H1 (cell line): ENCODE measurements around the gene FBXL5. TPM values are rescaled to one million over a fixed set of nuclear protein-coding genes. Genes with fewer than 3 reads are reported as not detected.

Experiments
- CTCF ChIA-PET: fragments of 300-600 bp; sonication (Branson Sonifier 250); formaldehyde crosslinking; loops from one replicate; lab custom pipeline; 2021; ENCODE audit not compliant: partially characterized antibody; lab: Charles Lee
- POLR2A ChIA-PET: fragments of 300-600 bp; sonication (Branson Sonifier 250); formaldehyde crosslinking; loops from one replicate; lab custom pipeline; 2021; ENCODE audit warnings: inconsistent platforms; ENCODE audit not compliant: partially characterized antibody; lab: Charles Lee
- DNase-seq, 2 experiments: peaks; one replicate each; pipeline versions ENCODE4 v3.0.0 to v3.0.0-alpha.2; 2010 to 2022; ENCODE audit warnings: low spot score in 2 of 2, low read depth in 1 of 2, mixed read lengths in 1 of 2
- FAIRE-seq: peaks from 2 replicates; lab custom pipeline; 2011; peaks lifted over from hg19 to GRCh38; lab: Jason Lieb, UNC
- H2AFZ ChIP-seq: 2 replicates; pipeline ENCODE4 v1.8.1; 2012; ENCODE audit warnings: low read length, inconsistent platforms
- H2AK5ac ChIP-seq: 2 replicates; pipeline ENCODE4 v1.6.1; 2013; ENCODE audit warnings: low read depth, low read length
- H2BK120ac ChIP-seq: replicated peaks from 2 replicates; pipeline ENCODE3; 2013; ENCODE audit warnings: low read depth, low read length, inconsistent platforms
- H2BK12ac ChIP-seq: 2 replicates; pipeline ENCODE4 v1.6.1; 2013; ENCODE audit warnings: low read depth, low read length
- H2BK15ac ChIP-seq: 2 replicates; pipeline ENCODE4 v1.6.1; 2013; ENCODE audit warnings: low read length
- H2BK20ac ChIP-seq: 2 replicates; pipeline ENCODE4 v1.6.1; 2013; ENCODE audit warnings: low read length
- H2BK5ac ChIP-seq: 2 replicates; pipeline ENCODE4 v1.6.1; 2013; ENCODE audit warnings: low read depth, low read length
- H3K14ac ChIP-seq: 2 replicates; pipeline ENCODE4 v1.6.1; 2013; ENCODE audit warnings: inconsistent platforms; ENCODE audit not compliant: insufficient read length
- H3K18ac ChIP-seq: 2 replicates; pipeline ENCODE4 v1.6.1; 2013; ENCODE audit warnings: low read length; ENCODE audit errors: extremely low read depth
- H3K23ac ChIP-seq: 2 replicates; pipeline ENCODE4 v1.6.1; 2013; ENCODE audit warnings: inconsistent platforms; ENCODE audit not compliant: insufficient read length
- H3K23me2 ChIP-seq: 2 replicates; pipeline ENCODE4 v1.6.1; 2013; ENCODE audit warnings: low read depth, low read length
- H3K27ac ChIP-seq: 2 replicates; pipeline ENCODE4 v1.6.1; 2011; ENCODE audit warnings: low read depth, low read length, inconsistent platforms
- H3K27me3 ChIP-seq, 4 experiments: replicated peaks in 1 of 4; 1 replicate in 1 of 4; 2 replicates in 3 of 4; pipeline versions ENCODE4 v1.6.1 to v1.8.1; 2011 to 2013; ENCODE audit warnings: low read length in 3 of 4, mild to moderate bottlenecking in 3 of 4, inconsistent platforms in 2 of 4, mixed read lengths in 2 of 4, moderate library complexity in 1 of 4; ENCODE audit not compliant: control insufficient read depth in 3 of 4, insufficient read depth in 3 of 4; ENCODE audit errors: extremely low read depth in 1 of 4
- H3K36me3 ChIP-seq, 4 experiments: 2 replicates each; pipeline versions ENCODE4 v1.6.1 to v1.8.1; 2011 to 2013; ENCODE audit warnings: mild to moderate bottlenecking in 4 of 4, low read length in 3 of 4, moderate library complexity in 2 of 4, control low read depth in 1 of 4, inconsistent platforms in 1 of 4; ENCODE audit not compliant: insufficient read depth in 4 of 4, control insufficient read depth in 2 of 4
- H3K4ac ChIP-seq: replicated peaks from 2 replicates; pipeline ENCODE3; 2013; ENCODE audit warnings: low read length, low read depth, mixed read lengths, inconsistent platforms; ENCODE audit not compliant: insufficient read length
- H3K4me1 ChIP-seq, 4 experiments: replicated peaks in 1 of 4; 1 replicate in 1 of 4; 2 replicates in 3 of 4; pipeline versions ENCODE4 v1.6.1 to v1.8.1; 2011 to 2013; ENCODE audit warnings: low read length in 3 of 4, inconsistent platforms in 2 of 4, mixed read lengths in 1 of 4; ENCODE audit not compliant: insufficient read depth in 4 of 4, control insufficient read depth in 3 of 4
- H3K4me2 ChIP-seq, 2 experiments: 2 replicates each; pipeline versions ENCODE4 v1.6.1 to v1.8.1; 2011 to 2013; ENCODE audit warnings: low read depth in 2 of 2, low read length in 2 of 2, control low read depth in 1 of 2, inconsistent platforms in 1 of 2, mild to moderate bottlenecking in 1 of 2; ENCODE audit not compliant: insufficient read depth in 1 of 2
- H3K4me3 ChIP-seq, 4 experiments: fragments of 200-600, 300-600 bp in 1 of 4; sonication (generic), shearing (Covaris generic), sonication (Bioruptor Twin) in 1 of 4; 2 replicates each; pipeline versions ENCODE4 v1.5.1 to v1.8.1; 2011 to 2016; ENCODE audit warnings: low read length in 4 of 4, low read depth in 3 of 4, control low read depth in 2 of 4, inconsistent platforms in 2 of 4, mild to moderate bottlenecking in 2 of 4, mixed read lengths in 1 of 4, moderate library complexity in 1 of 4; ENCODE audit not compliant: insufficient read depth in 2 of 4; ENCODE audit errors: extremely low read depth in 1 of 4
- H3K56ac ChIP-seq: replicated peaks from 2 replicates; pipeline ENCODE3; 2013; ENCODE audit warnings: low read depth, mild to moderate bottlenecking, mixed read lengths, low read length, inconsistent platforms; ENCODE audit not compliant: insufficient read length
- H3K79me1 ChIP-seq: 2 replicates; pipeline ENCODE4 v1.6.1; 2013; ENCODE audit warnings: low read depth, low read length, control low read depth
- H3K79me2 ChIP-seq, 2 experiments: 2 replicates each; pipeline versions ENCODE4 v1.6.1 to v1.8.1; 2012 to 2013; ENCODE audit warnings: low read length in 2 of 2, mild to moderate bottlenecking in 2 of 2, inconsistent platforms in 1 of 2; ENCODE audit not compliant: insufficient read depth in 2 of 2, control insufficient read depth in 1 of 2
- H3K9ac ChIP-seq, 4 experiments: replicated peaks in 1 of 4; 1 replicate in 1 of 4; 2 replicates in 3 of 4; pipeline versions ENCODE4 v1.6.1 to v1.8.1; 2011 to 2013; ENCODE audit warnings: low read depth in 3 of 4, low read length in 3 of 4, control low read depth in 2 of 4, mild to moderate bottlenecking in 2 of 4, moderate library complexity in 2 of 4, inconsistent platforms in 1 of 4; ENCODE audit errors: extremely low read depth in 1 of 4
- H3K9me3 ChIP-seq, 2 experiments: 2 replicates each; pipeline versions ENCODE4 v1.6.1 to v1.8.1; 2012 to 2013; ENCODE audit warnings: mild to moderate bottlenecking in 2 of 2, moderate library complexity in 2 of 2, control low read depth in 1 of 2, inconsistent platforms in 1 of 2, low read depth in 1 of 2, low read length in 1 of 2, mixed read lengths in 1 of 2; ENCODE audit not compliant: insufficient read depth in 2 of 2
- H4K20me1 ChIP-seq, 2 experiments: replicated peaks in 1 of 2; 2 replicates each; pipeline versions ENCODE3 to v1.8.1; 2011 to 2013; ENCODE audit warnings: inconsistent platforms in 2 of 2, low read length in 2 of 2, mild to moderate bottlenecking in 1 of 2; ENCODE audit not compliant: insufficient read depth in 2 of 2, control insufficient read depth in 1 of 2
- H4K5ac ChIP-seq: 2 replicates; pipeline ENCODE4 v1.6.1; 2013; ENCODE audit warnings: low read length, low read depth, mixed read lengths, inconsistent platforms; ENCODE audit not compliant: insufficient read length
- H4K8ac ChIP-seq: 2 replicates; pipeline ENCODE4 v1.8.0; 2013; ENCODE audit warnings: mild to moderate bottlenecking, moderate library complexity, low read length, inconsistent platforms; ENCODE audit not compliant: insufficient read depth; ENCODE audit errors: extremely low read depth
- H4K91ac ChIP-seq: replicated peaks from 2 replicates; pipeline ENCODE3; 2013; ENCODE audit warnings: low read length, mixed read lengths, inconsistent platforms; ENCODE audit not compliant: insufficient read length
- PHF8 ChIP-seq: fragments of 200-600 bp; sonication (generic); conservative IDR thresholded peaks from 2 replicates; pipeline ENCODE4 v1.7.1; 2012; ENCODE audit warnings: low read depth, mild to moderate bottlenecking, inconsistent platforms, low read length, moderate library complexity
- SRF ChIP-seq: IDR thresholded peaks from 2 replicates; pipeline ENCODE4 v1.6.1; 2011; ENCODE audit warnings: mild to moderate bottlenecking, low read depth, low read length, moderate library complexity
- WGBS, 2 experiments: shearing (Covaris generic) in 1 of 2; methylation state at CpG; one replicate each; pipeline versions ENCODE4 v1.1.6 to v1.1.7; 2013 to 2015; ENCODE audit warnings: low lambda C conversion rate in 2 of 2, mixed read lengths in 2 of 2, inconsistent platforms in 1 of 2, low coverage in 1 of 2, missing lambda C conversion rate in 1 of 2; ENCODE audit not compliant: insufficient replicate concordance in 2 of 2, insufficient coverage in 1 of 2, insufficient read length in 1 of 2; ENCODE audit errors: extremely low coverage in 1 of 2, missing lambda C conversion rate in 1 of 2; 5-methylcytosine and 5-hydroxymethylcytosine counted together
- polyA plus RNA-seq, 7 experiments: library from polyadenylated mRNA; depleted of rRNA in 3 of 7; stranded (reverse) in 5 of 7; unstranded in 2 of 7; fragments of >200 nt in 5 of 7; fragments of 200-250 nt in 2 of 7; gene quantifications; 1 replicate in 5 of 7; 2 replicates in 1 of 7; 4 replicates in 1 of 7; pipeline versions ENCODE4 v1.2.1 to v1.2.3, GENCODE V29; 2011 to 2013; ENCODE audit warnings: missing spikeins in 2 of 7, mixed read lengths in 2 of 7
- total RNA-seq: library from RNA; stranded (reverse); fragmentation: NEBNext Ultra II Directional; extraction: Animal tissue kit (Norgen Biotek cat#: 25700); gene quantifications from 2 replicates; pipeline ENCODE4 v1.2.1, GENCODE V29; 2021

The FBXL5 gene
- total and polyA plus RNA-seq, 2 of the 8 experiments (the other 6 are each of a cell fraction or from before 2014, with no cell fraction given), result 34.6 to 62.7 TPM

- H3K27ac ChIP-seq, result no peak overlapping the region
- no peak for FAIRE-seq
- 100% methylated on average over 1 of the region's 1 CpG; no CpG with 5 or more reads in 1 of the 2 experiments for WGBS, 2 experiments
- H4K8ac ChIP-seq, result no peak overlapping the region
- no peak overlapping the region for H3K4me2 ChIP-seq
- H3K56ac ChIP-seq, result no peak overlapping the region
- no peak overlapping the region for H3K18ac ChIP-seq
- no peak overlapping the region for H3K9ac ChIP-seq
- CTCF ChIA-PET, result no interaction called here
- TF ChIP-seq PHF8 (no peak), SRF (no peak)
- H3K23ac ChIP-seq, result no peak overlapping the region
- DNase-seq, result no peak
- H3K27me3 ChIP-seq, result no peaks in the 10 kb centered on the region
- no peak overlapping the region for H2BK120ac ChIP-seq
- POLR2A ChIA-PET, result interaction anchor here (0.5 to 1.3 kb wide), 3 partner anchors 13 to 673 kb away, joined by 3 to 6 read pairs (median 4); partner anchors contain the start of gene FAM200B
- peaks cover 0 to 26% (median 8%) of the 10 kb centered on the region in 4 experiments; a peak in 6 of 8 replicates for H3K36me3 ChIP-seq
- no peak overlapping the region for H4K5ac ChIP-seq
- H3K9me3 ChIP-seq, result no peaks in the 10 kb centered on the region
- no peak overlapping the region for H2AK5ac ChIP-seq
- H4K91ac ChIP-seq, result no peak overlapping the region
- no peak overlapping the region for H2BK15ac ChIP-seq
- no peak overlapping the region for H3K4me3 ChIP-seq
- H3K23me2 ChIP-seq, result no peaks in the 10 kb centered on the region
- peaks cover 0 to 19% of the 10 kb centered on the region in 2 experiments; a peak in 3 of 4 replicates for H3K79me2 ChIP-seq
- H3K4me1 ChIP-seq, result no peaks in the 10 kb centered on the region
- no peak overlapping the region for H2BK12ac ChIP-seq
- H3K79me1 ChIP-seq, result no peaks in the 10 kb centered on the region
- H2AFZ ChIP-seq, result no peak overlapping the region
- peaks cover 0 to 4% of the 10 kb centered on the region in 2 experiments for H4K20me1 ChIP-seq
- no peak overlapping the region for H3K4ac ChIP-seq
- H2BK20ac ChIP-seq, result no peak overlapping the region
- no peak overlapping the region for H3K14ac ChIP-seq
- H2BK5ac ChIP-seq, result no peak overlapping the region
Observed at GRCh38 chr4:15668566-15669435, 13.6 kb upstream of the FBXL5 start.
